ENCODE measurements around the gene CPN2.

CPN2 gene

DNA sequence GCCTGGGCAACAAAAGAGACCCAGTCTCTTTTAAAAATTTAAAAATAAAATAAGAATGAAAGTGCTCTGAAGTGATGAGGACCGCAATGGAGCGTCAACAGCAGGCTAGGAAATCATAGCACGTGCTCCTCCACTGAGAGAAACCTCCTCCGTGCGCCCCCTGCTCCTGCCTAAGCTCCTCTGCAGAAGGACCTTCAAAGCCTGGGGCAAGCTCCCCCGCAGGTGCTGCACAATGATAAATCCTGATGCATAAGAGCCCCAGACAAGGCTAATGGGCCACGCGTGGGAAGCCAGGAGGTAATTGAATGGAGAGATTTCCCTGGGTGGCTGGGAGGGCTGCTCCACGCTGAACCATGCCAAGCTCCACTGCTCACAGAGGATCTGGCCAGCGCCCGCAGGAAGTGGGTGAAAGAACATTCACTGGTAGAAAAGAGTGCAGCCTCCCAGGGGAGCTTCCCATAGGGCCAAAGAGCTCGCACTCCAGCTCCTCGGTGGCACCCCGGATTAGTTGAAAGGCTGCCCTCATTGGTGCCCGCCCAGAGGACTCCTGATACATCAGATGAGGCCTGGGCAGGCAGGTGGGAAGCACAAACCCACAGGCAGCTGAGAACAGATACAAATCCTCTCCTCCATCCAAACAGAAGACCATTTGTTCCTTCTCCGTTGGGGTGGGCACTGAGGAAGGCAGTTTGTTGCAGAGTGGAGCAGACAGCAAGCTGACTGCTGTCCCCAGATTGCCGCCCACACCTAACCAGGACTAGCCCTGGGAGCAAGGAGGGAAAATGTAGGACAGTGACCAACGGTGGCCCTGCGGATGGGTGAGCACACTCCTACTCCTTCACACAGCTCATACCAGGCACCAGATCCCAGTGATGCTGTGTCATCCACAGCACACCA, 52.5 kb downstream of the CPN2 start:
- no peak for TF ChIP-seq POLR2A (IDR thresholded peaks at IDR 0.05; ENCODE audit: low read depth, low read length)
- no peak for TF ChIP-seq POLR2AphosphoS5 (IDR thresholded peaks at IDR 0.05; ENCODE audit: low read depth, low read length)
- no peak for TF ChIP-seq TAF1 (IDR thresholded peaks at IDR 0.05; ENCODE audit: borderline replicate concordance, low read depth, low read length)
- DNase-seq (ENCODE audit: insufficient read length) (no peak), FAIRE-seq (no peak)

DNA sequence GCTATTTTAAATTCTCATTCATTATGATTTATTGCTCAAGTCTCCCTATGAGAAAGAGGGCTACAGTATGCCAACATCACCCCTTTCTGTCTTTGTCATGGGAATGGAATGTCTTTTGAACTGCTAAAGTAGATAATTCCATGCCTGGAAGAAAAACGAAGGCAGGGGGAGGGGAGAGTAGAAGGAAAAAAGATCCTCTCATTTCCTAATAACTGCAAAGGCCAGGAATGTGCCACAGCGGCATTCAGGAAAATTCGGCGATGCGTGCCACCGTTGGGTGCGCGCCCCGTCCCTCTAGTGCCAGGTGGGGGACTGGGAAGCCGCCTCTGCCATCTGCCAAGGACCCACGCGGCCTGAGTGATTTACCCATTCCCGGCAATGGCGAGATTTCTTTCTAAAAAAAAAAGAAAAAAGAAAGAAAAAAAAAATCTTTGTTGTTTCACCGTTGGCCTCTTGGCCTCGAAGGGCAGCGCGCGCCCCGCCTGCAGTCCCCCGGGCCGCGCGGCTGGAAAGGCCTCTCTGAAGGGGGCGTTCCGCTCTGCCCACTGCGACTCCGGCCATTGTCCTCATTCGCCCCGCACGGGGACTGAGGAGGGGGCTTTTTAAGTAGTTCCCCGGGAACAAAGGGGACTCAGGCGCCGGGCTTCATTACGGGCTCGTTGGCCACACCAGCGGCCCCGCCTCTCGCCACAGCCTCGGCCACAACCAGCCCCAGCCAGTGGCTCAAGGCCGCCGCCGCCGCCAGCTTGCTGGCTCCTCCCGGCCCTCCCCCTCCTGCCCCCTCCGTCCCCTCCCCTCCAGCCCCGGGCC, 54.5 kb downstream of the CPN2 start:
- FAIRE-seq = no peak
- no peak for DNase-seq (ENCODE audit: insufficient read length)
- TF ChIP-seq POLR2A (IDR thresholded peaks at IDR 0.05; ENCODE audit: low read depth, low read length) = no peak
- no peak for TF ChIP-seq POLR2AphosphoS5 (IDR thresholded peaks at IDR 0.05; ENCODE audit: low read depth, low read length)
- no peak for TF ChIP-seq TAF1 (IDR thresholded peaks at IDR 0.05; ENCODE audit: borderline replicate concordance, low read depth, low read length)

DNA sequence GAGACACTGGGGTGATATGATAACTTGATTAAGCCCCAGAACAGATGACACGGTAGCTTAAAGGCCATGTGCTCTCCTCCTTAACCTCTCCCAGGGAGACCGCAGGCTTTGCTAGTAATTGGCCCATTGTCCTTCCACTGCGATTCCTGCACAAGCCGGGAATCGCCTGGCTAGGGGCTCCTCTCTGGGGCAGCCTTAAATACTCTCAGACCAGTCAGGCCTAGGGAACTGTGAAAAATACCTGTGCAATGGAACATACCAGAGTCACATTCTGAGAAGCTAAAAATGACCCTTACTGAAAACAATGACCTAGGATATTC, 56.3 kb downstream of the CPN2 start:
- FAIRE-seq = no peak
- DNase-seq (ENCODE audit: insufficient read length) = no peak
- TF ChIP-seq TAF1 (IDR thresholded peaks at IDR 0.05; ENCODE audit: borderline replicate concordance, low read depth, low read length) = no peak
- TF ChIP-seq POLR2AphosphoS5 (IDR thresholded peaks at IDR 0.05; ENCODE audit: low read depth, low read length) = no peak
- TF ChIP-seq POLR2A (IDR thresholded peaks at IDR 0.05; ENCODE audit: low read depth, low read length) = no peak

DNA sequence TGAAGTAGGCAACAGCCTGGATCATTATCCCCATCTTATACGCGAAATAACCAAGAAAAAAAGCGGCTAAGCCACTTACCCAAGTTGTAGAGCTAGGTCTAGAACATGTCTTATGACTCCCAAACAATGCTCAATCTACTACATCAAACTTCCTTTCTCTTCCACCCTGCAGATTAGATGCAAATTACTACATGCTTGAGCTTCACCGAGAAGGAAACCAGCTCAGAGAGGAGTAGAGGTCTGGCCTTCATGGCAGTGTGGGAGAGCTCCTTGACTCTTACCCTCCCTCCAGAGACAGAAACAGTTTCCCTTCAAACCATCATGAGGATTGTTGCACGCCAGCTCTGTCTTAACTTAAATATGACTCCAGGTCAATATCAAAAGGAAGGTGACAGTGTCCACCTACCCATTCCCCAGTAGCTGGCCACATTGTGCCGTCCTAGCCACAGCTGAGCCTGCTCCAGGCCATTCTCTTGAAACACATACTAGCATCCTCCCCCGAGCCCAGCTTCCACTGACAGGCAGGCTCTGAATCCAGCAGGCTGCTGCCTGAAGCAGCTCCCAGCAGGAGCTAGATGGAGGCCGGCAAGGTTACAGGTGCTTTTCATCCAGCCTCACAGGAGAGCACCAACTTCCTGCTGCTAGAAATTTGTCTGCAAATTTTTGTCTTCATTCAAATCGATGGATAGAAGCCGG, 56.8 kb downstream of the CPN2 start:
- DNase-seq (ENCODE audit: insufficient read length) (no peak), FAIRE-seq (no peak)
- TF ChIP-seq POLR2A (IDR thresholded peaks at IDR 0.05; ENCODE audit: low read depth, low read length) (no peak), POLR2AphosphoS5 (IDR thresholded peaks at IDR 0.05; ENCODE audit: low read depth, low read length) (no peak), TAF1 (IDR thresholded peaks at IDR 0.05; ENCODE audit: borderline replicate concordance, low read depth, low read length) (no peak)

DNA sequence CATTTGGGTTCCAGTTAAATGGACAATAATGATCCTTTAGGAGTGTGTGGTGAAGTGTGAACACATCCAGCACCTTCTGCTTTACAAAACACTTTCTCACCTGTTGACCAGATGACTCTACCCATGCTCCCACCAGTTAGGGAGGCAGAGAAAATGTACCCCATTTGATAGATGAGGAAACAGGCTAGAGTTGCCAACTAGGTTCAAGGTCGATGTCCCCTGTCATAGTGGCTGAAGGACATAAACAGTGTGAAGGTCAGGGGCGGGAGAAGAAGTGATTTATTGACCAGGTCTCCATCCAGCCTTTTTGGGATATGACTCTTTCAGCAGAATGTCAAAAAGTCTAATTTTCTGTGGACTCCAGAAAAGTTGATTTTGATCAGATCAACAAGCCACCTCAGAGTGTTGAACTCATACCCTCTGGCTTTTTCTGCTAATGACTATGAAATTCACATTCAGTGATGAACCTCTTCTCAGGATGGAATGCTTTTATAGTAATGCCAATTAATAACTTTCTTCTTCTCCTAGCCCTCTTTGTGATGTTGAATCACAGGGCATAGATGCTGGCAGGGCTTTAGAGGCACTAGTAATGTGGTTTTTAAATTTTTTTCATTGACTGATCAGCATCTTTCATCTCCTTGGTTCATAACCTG, 57.5 kb downstream of the CPN2 start:
- DNase-seq (ENCODE audit: insufficient read length) (no peak), FAIRE-seq (no peak)
- TF ChIP-seq TAF1 (IDR thresholded peaks at IDR 0.05; ENCODE audit: borderline replicate concordance, low read depth, low read length) (no peak), POLR2A (IDR thresholded peaks at IDR 0.05; ENCODE audit: low read depth, low read length) (no peak), POLR2AphosphoS5 (IDR thresholded peaks at IDR 0.05; ENCODE audit: low read depth, low read length) (no peak)

DNA sequence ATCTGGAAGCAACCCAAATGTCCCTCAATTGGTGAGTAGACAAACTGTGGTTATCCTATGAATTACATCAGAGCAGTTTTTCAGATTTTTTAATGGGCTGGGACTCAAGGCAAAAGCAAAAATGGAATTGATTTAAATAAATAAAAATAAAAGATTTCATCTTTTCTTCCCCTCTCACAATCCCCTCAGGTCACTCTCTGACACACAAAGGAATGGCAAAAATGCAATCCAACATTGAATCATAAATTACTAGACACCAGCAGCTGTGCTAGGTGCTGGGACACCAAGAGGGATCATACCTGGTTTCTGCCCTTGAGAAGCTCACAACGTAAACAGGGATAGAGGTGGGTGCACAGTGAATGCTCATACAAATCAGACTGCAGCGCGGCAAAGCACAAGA, 58.8 kb downstream of the CPN2 start:
- no peak for DNase-seq (ENCODE audit: insufficient read length)
- no peak for TF ChIP-seq TAF1 (IDR thresholded peaks at IDR 0.05; ENCODE audit: borderline replicate concordance, low read depth, low read length)
- no peak for TF ChIP-seq POLR2A (IDR thresholded peaks at IDR 0.05; ENCODE audit: low read depth, low read length)
- TF ChIP-seq POLR2AphosphoS5 (IDR thresholded peaks at IDR 0.05; ENCODE audit: low read depth, low read length) = no peak
- no peak for FAIRE-seq

All from GM12892 (cell line).